H9 (cell line): ENCODE measurements around the gene WARS2. TPM values are rescaled to one million over a fixed set of nuclear protein-coding genes. Genes with fewer than 3 reads are reported as not detected.

ENCODE experiments used
- DNase-seq: peaks from one replicate; pipeline ENCODE4 v3.0.0-alpha.2; 2017
- H2AFZ ChIP-seq: one replicate; pipeline ENCODE4 v1.6.1; 2013; ENCODE audit warnings: mild to moderate bottlenecking, low read length, control low read depth, moderate library complexity
- H2AK5ac ChIP-seq: 2 replicates; pipeline ENCODE4 v1.6.1; 2013; ENCODE audit warnings: low read length, control low read depth, mixed read lengths; ENCODE audit not compliant: insufficient read length
- H2BK120ac ChIP-seq: one replicate; pipeline ENCODE4 v1.6.1; 2013; ENCODE audit warnings: low read depth, mild to moderate bottlenecking, low read length, control low read depth, inconsistent platforms; ENCODE audit not compliant: poor library complexity, severe bottlenecking
- H2BK12ac ChIP-seq: 2 replicates; pipeline ENCODE4 v1.6.1; 2013; ENCODE audit warnings: low read length, control low read depth, mixed read lengths, low read depth; ENCODE audit not compliant: insufficient read length
- H2BK15ac ChIP-seq: 2 replicates; pipeline ENCODE4 v1.6.1; 2013; ENCODE audit warnings: low read depth, low read length, control low read depth
- H2BK20ac ChIP-seq: one replicate; pipeline ENCODE4 v1.6.1; 2013; ENCODE audit warnings: low read depth, mild to moderate bottlenecking, low read length, control low read depth, inconsistent platforms; ENCODE audit not compliant: poor library complexity, severe bottlenecking
- H2BK5ac ChIP-seq: 2 replicates; pipeline ENCODE4 v1.6.1; 2013; ENCODE audit warnings: low read length, control low read depth, mixed read lengths; ENCODE audit not compliant: insufficient read length
- H3K14ac ChIP-seq: 2 replicates; pipeline ENCODE4 v1.6.1; 2013; ENCODE audit warnings: low read length, control low read depth; ENCODE audit not compliant: insufficient read depth
- H3K18ac ChIP-seq: 2 replicates; pipeline ENCODE4 v1.6.1; 2013; ENCODE audit warnings: low read depth, mild to moderate bottlenecking, mixed read lengths, low read length, control low read depth; ENCODE audit not compliant: insufficient read length
- H3K23ac ChIP-seq: 2 replicates; pipeline ENCODE4 v1.6.1; 2013; ENCODE audit warnings: low read length, control low read depth, mixed read lengths, low read depth; ENCODE audit not compliant: insufficient read length
- H3K23me2 ChIP-seq: 2 replicates; pipeline ENCODE4 v1.6.1; 2013; ENCODE audit warnings: low read depth, mild to moderate bottlenecking, mixed read lengths, low read length, control low read depth; ENCODE audit not compliant: insufficient read length, poor library complexity, severe bottlenecking
- H3K27ac ChIP-seq: 2 replicates; pipeline ENCODE4 v1.5.1; 2013; ENCODE audit warnings: low read length, control low read depth, mixed read lengths, low read depth; ENCODE audit not compliant: insufficient read length
- H3K27me3 ChIP-seq: 2 replicates; pipeline ENCODE4 v1.6.1; 2013; ENCODE audit warnings: low read length, control low read depth, inconsistent platforms; ENCODE audit not compliant: insufficient read depth
- H3K4ac ChIP-seq: 2 replicates; pipeline ENCODE4 v1.6.1; 2013; ENCODE audit warnings: low read depth, mild to moderate bottlenecking, control low read depth, inconsistent platforms, low read length, moderate library complexity
- H3K4me1 ChIP-seq: 2 replicates; pipeline ENCODE4 v1.6.1; 2013; ENCODE audit warnings: low read length, control low read depth, inconsistent platforms; ENCODE audit not compliant: insufficient read depth
- H3K4me2 ChIP-seq: 2 replicates; pipeline ENCODE4 v1.6.1; 2013; ENCODE audit warnings: low read length, control low read depth, mixed read lengths; ENCODE audit not compliant: insufficient read length, insufficient read depth
- H3K56ac ChIP-seq: 2 replicates; pipeline ENCODE4 v1.6.1; 2013; ENCODE audit warnings: low read depth, mild to moderate bottlenecking, mixed read lengths, low read length, control low read depth; ENCODE audit not compliant: insufficient read length
- H3K79me1 ChIP-seq: 2 replicates; pipeline ENCODE4 v1.6.1; 2013; ENCODE audit warnings: low read depth, mild to moderate bottlenecking, moderate library complexity, low read length, control low read depth, inconsistent platforms; ENCODE audit not compliant: insufficient read depth, poor library complexity, severe bottlenecking
- H3K79me2 ChIP-seq: 2 replicates; pipeline ENCODE4 v1.6.1; 2013; ENCODE audit warnings: low read length, control low read depth, inconsistent platforms; ENCODE audit not compliant: insufficient read depth
- H3K9ac ChIP-seq: 2 replicates; pipeline ENCODE4 v1.6.1; 2013; ENCODE audit warnings: low read length, control low read depth, mixed read lengths; ENCODE audit not compliant: insufficient read length; ENCODE audit errors: extremely low read depth
- H3K9me3 ChIP-seq: one replicate; pipeline ENCODE4 v1.6.1; 2013; ENCODE audit warnings: low read depth, low read length, inconsistent platforms; ENCODE audit not compliant: control insufficient read depth
- H3T11ph ChIP-seq: one replicate; pipeline ENCODE4 v1.6.1; 2013; ENCODE audit warnings: mild to moderate bottlenecking, low read length, control low read depth, inconsistent platforms
- H4K20me1 ChIP-seq: one replicate; pipeline ENCODE4 v1.6.1; 2013; ENCODE audit not compliant: control insufficient read depth, insufficient read length, insufficient read depth
- H4K5ac ChIP-seq: 2 replicates; pipeline ENCODE4 v1.6.1; 2013; ENCODE audit warnings: low read depth, mild to moderate bottlenecking, mixed read lengths, low read length, control low read depth; ENCODE audit not compliant: insufficient read length
- H4K8ac ChIP-seq: replicated peaks from 2 replicates; pipeline ENCODE4 v1.6.1; 2013; ENCODE audit warnings: low read length, control low read depth, mixed read lengths, low read depth; ENCODE audit not compliant: insufficient read length
- H4K91ac ChIP-seq: 2 replicates; pipeline ENCODE4 v1.6.1; 2013; ENCODE audit warnings: low read depth, mild to moderate bottlenecking, moderate library complexity, mixed read lengths, low read length, control low read depth; ENCODE audit not compliant: insufficient read length
- H3K27ac Mint-ChIP-seq, 3 experiments: 2 replicates in 2 of 3; 3 replicates in 1 of 3; pipeline ENCODE4 v1.8.0; 2020 to 2021; ENCODE audit warnings: mixed read lengths in 3 of 3, mild to moderate bottlenecking in 1 of 3, moderate library complexity in 1 of 3
- H3K27me3 Mint-ChIP-seq: 2 replicates; pipeline ENCODE4 v1.8.0; 2021; ENCODE audit warnings: low read depth, mild to moderate bottlenecking, moderate library complexity, mixed read lengths
- H3K36me3 Mint-ChIP-seq, 3 experiments: 2 replicates in 2 of 3; 3 replicates in 1 of 3; pipeline ENCODE4 v1.8.0; 2020 to 2021; ENCODE audit warnings: low read depth in 3 of 3, mixed read lengths in 3 of 3; ENCODE audit not compliant: insufficient read depth in 1 of 3
- H3K4me1 Mint-ChIP-seq, 2 experiments: 2 replicates each; pipeline ENCODE4 v1.8.0; 2020; ENCODE audit warnings: mixed read lengths in 2 of 2
- H3K4me3 Mint-ChIP-seq, 2 experiments: 2 replicates in 1 of 2; 3 replicates in 1 of 2; pipeline ENCODE4 v1.8.0; 2020 to 2021; ENCODE audit warnings: mild to moderate bottlenecking in 2 of 2, mixed read lengths in 2 of 2, moderate library complexity in 1 of 2
- H3K9me3 Mint-ChIP-seq, 2 experiments: 2 replicates in 1 of 2; 3 replicates in 1 of 2; pipeline ENCODE4 v1.8.0; 2020; ENCODE audit warnings: mild to moderate bottlenecking in 2 of 2, mixed read lengths in 2 of 2, moderate library complexity in 1 of 2
- CTCF ChIP-seq: fragments of 200-600 bp; sonication (generic); conservative IDR thresholded peaks from 3 replicates; pipeline ENCODE4 v1.8.0; 2021; ENCODE audit warnings: antibody characterized with exemption, mild to moderate bottlenecking
- WGBS: extraction: QIAGEN DNeasy Blood & Tissue Kit; methylation state at CpG from one replicate; pipeline ENCODE4 v1.1.7; 2013; ENCODE audit warnings: missing lambda C conversion rate, low lambda C conversion rate, mixed read lengths; ENCODE audit not compliant: insufficient read length; ENCODE audit errors: extremely low coverage; 5-methylcytosine and 5-hydroxymethylcytosine counted together
- total RNA-seq: library from RNA; stranded (reverse); gene quantifications from 2 replicates; pipeline ENCODE4 v1.2.1, GENCODE V29; 2021

The WARS2 gene
- total RNA-seq, 1 experiment from 2014 or later, result 9.7 TPM

GRCh38 chr1:119093721-119094120, 46.7 kb downstream of the WARS2 start:
- Histone ChIP-seq H3K23ac (no peak overlapping the region), H3K27me3 (no peaks in the 10 kb centered on the region), H3K4me2 (no peak overlapping the region), H3K9me3 (no peaks in the 10 kb centered on the region), H3T11ph (no peak overlapping the region), H4K8ac (no peak overlapping the region), H3K14ac (no peak overlapping the region), H3K18ac (no peak overlapping the region), H3K4me1 (peaks cover 5% of the 10 kb centered on the region; the same call in 1 of the 2 replicates), H2BK15ac (no peak overlapping the region), H3K4ac (no peak overlapping the region), H3K23me2 (no peaks in the 10 kb centered on the region), H2BK120ac (no peak overlapping the region), H3K27ac (no peak overlapping the region), H3K79me2 (no peaks in the 10 kb centered on the region), H4K91ac (no peak overlapping the region), H3K79me1 (no peaks in the 10 kb centered on the region), H2BK20ac (no peak overlapping the region), H2BK5ac (no peak overlapping the region), H4K20me1 (no peaks in the 10 kb centered on the region), H3K56ac (no peak overlapping the region), H2BK12ac (no peak overlapping the region), H2AFZ (no peak overlapping the region), H2AK5ac (no peak overlapping the region), H3K9ac (no peak overlapping the region), H4K5ac (no peak overlapping the region)
- TF ChIP-seq CTCF, result no peak
- WGBS, result no CpG with 5 or more reads among the region's 1 CpG
- Mint-ChIP-seq H3K4me1 (peaks cover 5 to 6% of the 10 kb centered on the region in 2 experiments), H3K27ac (no peak overlapping the region), H3K4me3 (no peak overlapping the region), H3K36me3 (no peaks in the 10 kb centered on the region; a peak in 1 of 7 replicates), H3K27me3 (no peaks in the 10 kb centered on the region), H3K9me3 (no peaks in the 10 kb centered on the region)
- no peak for DNase-seq
